ENCODE results near the gene USP40. TPM values are rescaled to one million over a fixed set of nuclear protein-coding genes. Genes with fewer than 3 reads are reported as not detected.
A peak's percentile ranks its signal among the peaks of the same experiment; 100 is the strongest.

USP40 gene
- 10 to 100 TPM; 18.7 to 32.8 (median 23.0) TPM for total RNA-seq

DNA sequence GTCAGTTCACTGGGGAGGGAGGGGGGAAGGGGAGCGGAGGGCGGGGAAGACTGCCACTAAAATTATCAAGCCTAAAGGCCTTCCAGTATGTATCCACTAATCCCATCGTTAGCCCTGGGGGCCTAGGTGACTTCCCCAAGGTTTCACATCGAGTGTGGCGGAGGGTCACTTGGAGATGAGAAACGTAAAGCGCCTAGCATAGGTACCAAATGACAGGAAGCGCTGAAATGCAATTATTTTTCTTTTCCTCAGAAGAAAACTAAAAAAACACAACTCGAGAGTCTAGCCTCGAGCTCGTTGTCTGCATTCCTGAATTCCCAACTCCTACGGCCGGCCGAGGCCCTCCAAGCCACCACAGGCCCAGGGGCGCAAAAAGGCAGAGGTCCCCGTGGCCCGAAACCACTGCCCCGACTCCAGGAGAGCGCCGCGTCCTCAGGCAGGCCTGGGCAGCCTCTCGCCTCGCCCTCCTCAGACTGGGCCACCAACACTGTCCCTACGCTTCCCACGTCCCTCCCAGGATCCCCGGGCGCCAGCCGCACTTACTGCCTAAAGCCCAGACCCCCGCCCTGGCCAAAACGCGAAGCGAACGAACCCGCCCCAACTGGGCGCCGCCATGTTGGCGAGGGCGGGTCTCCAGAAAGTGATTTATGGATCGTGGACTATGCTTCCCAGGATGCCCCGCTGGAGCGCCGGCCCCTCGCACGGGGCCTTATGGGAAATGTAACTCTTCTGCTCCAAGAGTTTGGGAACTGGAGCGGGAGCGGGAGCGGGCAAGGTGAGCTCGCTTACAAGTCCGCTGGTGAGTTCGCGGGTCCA, at the start of gene USP40:
Gene USP40, minus strand, starts transcription at position 642 of the 816 bp plus-strand sequence. CDS start 1,228 bp downstream, outside the sequence.
- no peaks in the 10 kb centered on the region for H3K9me3 ChIP-seq
- no peaks in the 10 kb centered on the region for H3K27me3 ChIP-seq
- peak in 3 of 6 experiments; percentile 5 to 9 (median 8) for TF ChIP-seq CTCF (IDR thresholded peaks at IDR 0.05)
- TF ChIP-seq POLR2A (IDR thresholded peaks at IDR 0.05) = peak in 3 of 4 donors; percentile 11 to 81 (median 74)
- H3K4me1 ChIP-seq = peaks cover 0 to 28% (median 11%) of the 10 kb centered on the region in 3 donors
- DNase-seq = peak; percentile 33
- intact Hi-C loops (cut with DNase I) = no loop called here
- peak within 1 kb of the TSS; percentile 64 to 96 (median 92) for H3K4me3 ChIP-seq
- 0% methylated on average over 27 of the region's 51 CpGs for WGBS, 2 donors
- no peaks in the 10 kb centered on the region for H3K36me3 ChIP-seq
- peak within 1 kb of the TSS; percentile 94 to 98 (median 96) for H3K27ac ChIP-seq

- no peak overlapping the region for H3K4me3 ChIP-seq
- DNase-seq = no peak
- H3K9me3 ChIP-seq = peaks cover 0 to 11% (median 4%) of the 10 kb centered on the region in 3 donors
- no peak for TF ChIP-seq CTCF (IDR thresholded peaks at IDR 0.05)
- TF ChIP-seq POLR2A (IDR thresholded peaks at IDR 0.05) = no peak
- WGBS, 2 donors = 75 to 80% methylated on average over 4 of the region's 4 CpGs
- intact Hi-C loops (cut with DNase I) = no loop called here
- no peak overlapping the region for H3K27ac ChIP-seq
- no peaks in the 10 kb centered on the region for H3K4me1 ChIP-seq
- no peaks in the 10 kb centered on the region for H3K36me3 ChIP-seq
- no peaks in the 10 kb centered on the region for H3K27me3 ChIP-seq
These were observed 44.7 kb upstream of the USP40 start for GRCh38 chr2:233611284-233611683.

GRCh38 chr2:233605680-233606079, 39.1 kb upstream of the USP40 start:
- DNase-seq = no peak
- H3K9me3 ChIP-seq = peaks cover 0 to 6% (median 4%) of the 10 kb centered on the region in 3 donors
- H3K4me1 ChIP-seq = no peaks in the 10 kb centered on the region
- no peaks in the 10 kb centered on the region for H3K36me3 ChIP-seq
- no peak overlapping the region for H3K4me3 ChIP-seq
- no peak for TF ChIP-seq CTCF (IDR thresholded peaks at IDR 0.05)
- no peak for TF ChIP-seq POLR2A (IDR thresholded peaks at IDR 0.05)
- intact Hi-C loops (cut with DNase I) = no loop called here
- H3K27me3 ChIP-seq = peaks cover 0 to 6% (median 0%) of the 10 kb centered on the region in 4 donors
- 81 to 88% methylated on average over 1 of the region's 1 CpG for WGBS, 2 donors
- H3K27ac ChIP-seq = no peak overlapping the region

DNA sequence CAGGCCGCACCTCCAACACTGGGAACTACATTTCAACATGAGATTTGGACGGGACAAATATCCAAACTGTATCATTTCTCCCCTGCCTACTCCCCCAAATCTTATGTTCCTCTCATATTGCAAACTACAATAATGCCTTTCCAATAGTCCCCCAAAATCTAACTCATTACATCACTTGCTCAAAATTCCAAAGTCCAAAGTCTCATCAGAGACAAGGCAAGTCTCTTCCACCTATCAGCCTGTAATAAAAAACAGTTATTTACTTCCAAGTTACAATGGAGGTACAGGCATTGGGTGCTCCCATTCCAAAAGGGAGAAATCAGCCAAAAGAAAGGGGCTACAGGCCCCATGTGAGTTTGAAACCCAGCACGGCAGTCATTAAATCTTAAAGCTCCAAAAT, 38.2 kb upstream of the USP40 start:
- Histone ChIP-seq H3K4me1 (no peaks in the 10 kb centered on the region), H3K36me3 (no peaks in the 10 kb centered on the region), H3K27me3 (peaks cover 0 to 10% (median 0%) of the 10 kb centered on the region in 4 donors), H3K4me3 (no peak overlapping the region), H3K27ac (no peak overlapping the region), H3K9me3 (peaks cover 0 to 6% (median 0%) of the 10 kb centered on the region in 3 donors)
- TF ChIP-seq CTCF (IDR thresholded peaks at IDR 0.05) = no peak
- no peak for TF ChIP-seq POLR2A (IDR thresholded peaks at IDR 0.05)
- 84 to 89% methylated on average over 3 of the region's 3 CpGs for WGBS, 2 donors
- intact Hi-C loops (cut with DNase I) = no loop called here
- DNase-seq = no peak

- intact Hi-C loops (cut with DNase I) = no loop called here
- H3K36me3 ChIP-seq = no peaks in the 10 kb centered on the region
- WGBS, 2 donors = 81 to 85% methylated on average over 4 of the region's 4 CpGs
- H3K27me3 ChIP-seq = peaks cover 0 to 10% (median 0%) of the 10 kb centered on the region in 4 donors
- H3K4me1 ChIP-seq = no peaks in the 10 kb centered on the region
- TF ChIP-seq POLR2A (IDR thresholded peaks at IDR 0.05) (no peak), CTCF (IDR thresholded peaks at IDR 0.05) (no peak)
- no peak overlapping the region for H3K4me3 ChIP-seq
- peaks cover 0 to 6% (median 0%) of the 10 kb centered on the region in 3 donors for H3K9me3 ChIP-seq
- no peak overlapping the region for H3K27ac ChIP-seq
- DNase-seq = no peak
These were observed 36.9 kb upstream of the USP40 start for GRCh38 chr2:233603520-233603919.
